OCI-LY3 (cell line): Measurements from ENCODE around the gene SPECC1L.

Experiments used
- H2AFZ ChIP-seq: fragments of 200-600, 300-600 bp; shearing (Covaris generic); 2 replicates; pipeline ENCODE4 v1.6.0; 2014; ENCODE audit warnings: antibody characterized with exemption, low read depth, low read length
- H3K27ac ChIP-seq: fragments of 200-600, 300-600 bp; sonication (generic); 2 replicates; pipeline ENCODE4 v1.5.1; 2014; ENCODE audit warnings: mild to moderate bottlenecking, low read length, moderate library complexity, mixed read lengths
- H3K27me3 ChIP-seq: fragments of 200-600, 300-600 bp; sonication (generic); 2 replicates; pipeline ENCODE4 v1.6.1; 2014; ENCODE audit warnings: low read depth, low read length, mixed read lengths
- H3K36me3 ChIP-seq: fragments of 200-600, 300-600 bp; sonication (generic); replicated peaks from 2 replicates; pipeline ENCODE3; 2014; ENCODE audit warnings: low read depth, low read length, mixed read lengths
- H3K4me1 ChIP-seq: fragments of 300-600, 200-600 bp; sonication (generic); 2 replicates; pipeline ENCODE4 v1.6.1; 2014; ENCODE audit warnings: low read length, mixed read lengths
- H3K4me2 ChIP-seq: fragments of 200-600, 300-600 bp; sonication (generic); 2 replicates; pipeline ENCODE4 v1.6.1; 2014; ENCODE audit warnings: low read length, mixed read lengths
- H3K4me3 ChIP-seq: fragments of 300-600, 200-600 bp; sonication (generic); 2 replicates; pipeline ENCODE4 v1.5.1; 2014; ENCODE audit warnings: antibody characterized with exemption, mild to moderate bottlenecking, low read length, moderate library complexity
- H3K79me2 ChIP-seq: fragments of 300-600, 200-600 bp; shearing (Covaris generic); 2 replicates; pipeline ENCODE4 v1.6.1; 2014; ENCODE audit warnings: mild to moderate bottlenecking, low read length, mixed read lengths
- H3K9ac ChIP-seq: fragments of 300-600, 200-600 bp; shearing (Covaris generic); 2 replicates; pipeline ENCODE4 v1.6.0; 2014; ENCODE audit warnings: mild to moderate bottlenecking, low read length, moderate library complexity
- H3K9me3 ChIP-seq: fragments of 200-600, 300-600 bp; shearing (Covaris generic); 2 replicates; pipeline ENCODE4 v1.6.1; 2014; ENCODE audit warnings: low read length, mixed read lengths; ENCODE audit not compliant: insufficient read depth
- H4K20me1 ChIP-seq: fragments of 200-600, 300-600 bp; sonication (generic); 2 replicates; pipeline ENCODE4 v1.6.1; 2016; ENCODE audit warnings: low read length, mixed read lengths; ENCODE audit not compliant: insufficient read depth
- EZH2phosphoT487 ChIP-seq: fragments of 200-600 bp; shearing (Covaris generic); IDR thresholded peaks from 2 replicates; pipeline ENCODE4 v1.6.1; 2018; ENCODE audit warnings: antibody characterized with exemption, mixed run types, low read depth
- TF ChIP-seq, protein P1 (sequence below): fragments of 200-600, 300-600 bp; sonication (generic); IDR thresholded peaks from 2 replicates; pipeline ENCODE4 v1.5.1; 2014; ENCODE audit warnings: antibody characterized with exemption, low read length, low read depth

Gene SPECC1L

DNA sequence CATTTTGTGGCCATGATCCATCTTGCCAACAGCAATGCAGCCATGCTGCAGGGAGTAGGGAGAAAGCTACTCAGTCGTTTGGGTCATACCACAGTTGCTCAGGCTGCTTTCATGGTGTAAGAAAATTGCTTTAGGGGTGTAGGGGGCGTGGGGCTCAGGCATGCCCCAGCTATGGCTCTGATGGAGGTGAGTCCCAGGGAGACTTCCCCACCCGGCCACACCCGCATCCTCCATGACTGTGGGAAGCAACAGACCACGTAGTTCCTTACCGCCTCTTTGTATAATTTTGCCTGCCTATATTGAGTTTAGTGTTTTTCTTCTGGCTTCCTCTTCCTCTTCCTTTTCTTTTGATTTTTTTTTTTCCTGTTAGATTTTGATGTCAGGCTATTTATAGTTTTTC, 58.8 kb downstream of the SPECC1L start:
- Histone ChIP-seq H3K36me3 (peaks cover 33% of the 10 kb centered on the region), H3K4me1 (peaks cover 18% of the 10 kb centered on the region), H3K9ac (no peak overlapping the region), H3K27ac (no peak overlapping the region), H3K4me3 (no peak overlapping the region), H2AFZ (no peak overlapping the region), H4K20me1 (no peaks in the 10 kb centered on the region), H3K9me3 (no peaks in the 10 kb centered on the region), H3K79me2 (0 out of 2 replicates have a peak, but pooled peaks cover 3% of the 10 kb centered on the region), H3K4me2 (no peak overlapping the region), H3K27me3 (no peaks in the 10 kb centered on the region)
- TF ChIP-seq, protein P1, sequence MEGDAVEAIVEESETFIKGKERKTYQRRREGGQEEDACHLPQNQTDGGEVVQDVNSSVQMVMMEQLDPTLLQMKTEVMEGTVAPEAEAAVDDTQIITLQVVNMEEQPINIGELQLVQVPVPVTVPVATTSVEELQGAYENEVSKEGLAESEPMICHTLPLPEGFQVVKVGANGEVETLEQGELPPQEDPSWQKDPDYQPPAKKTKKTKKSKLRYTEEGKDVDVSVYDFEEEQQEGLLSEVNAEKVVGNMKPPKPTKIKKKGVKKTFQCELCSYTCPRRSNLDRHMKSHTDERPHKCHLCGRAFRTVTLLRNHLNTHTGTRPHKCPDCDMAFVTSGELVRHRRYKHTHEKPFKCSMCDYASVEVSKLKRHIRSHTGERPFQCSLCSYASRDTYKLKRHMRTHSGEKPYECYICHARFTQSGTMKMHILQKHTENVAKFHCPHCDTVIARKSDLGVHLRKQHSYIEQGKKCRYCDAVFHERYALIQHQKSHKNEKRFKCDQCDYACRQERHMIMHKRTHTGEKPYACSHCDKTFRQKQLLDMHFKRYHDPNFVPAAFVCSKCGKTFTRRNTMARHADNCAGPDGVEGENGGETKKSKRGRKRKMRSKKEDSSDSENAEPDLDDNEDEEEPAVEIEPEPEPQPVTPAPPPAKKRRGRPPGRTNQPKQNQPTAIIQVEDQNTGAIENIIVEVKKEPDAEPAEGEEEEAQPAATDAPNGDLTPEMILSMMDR, result no peak
- no peak for TF ChIP-seq EZH2phosphoT487

DNA sequence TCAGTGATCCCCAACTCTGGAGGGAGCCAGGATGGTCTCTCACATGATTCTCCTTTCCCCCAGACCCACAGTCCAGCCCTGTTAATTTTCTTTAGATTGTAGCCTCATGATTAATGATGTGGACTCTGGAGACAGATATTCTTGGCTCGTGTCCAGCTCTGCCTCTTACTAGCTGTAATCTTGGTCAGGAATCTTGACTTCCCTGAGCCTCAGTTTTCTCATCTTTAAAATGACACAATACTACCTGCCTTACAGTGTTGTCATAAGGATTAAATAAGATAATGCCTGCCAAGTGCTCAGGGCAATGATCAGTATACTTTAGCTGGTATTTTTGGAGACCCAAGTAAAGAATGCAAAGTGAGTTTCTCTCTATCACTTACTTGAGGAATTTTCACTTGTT, 60.0 kb downstream of the SPECC1L start:
- Histone ChIP-seq H3K79me2 (0 out of 2 replicates have a peak, but pooled peaks cover 3% of the 10 kb centered on the region), H3K27ac (no peak overlapping the region), H3K9me3 (no peaks in the 10 kb centered on the region), H3K9ac (no peak overlapping the region), H3K4me3 (no peak overlapping the region), H3K27me3 (no peaks in the 10 kb centered on the region), H3K4me1 (peaks cover 15% of the 10 kb centered on the region), H3K4me2 (no peak overlapping the region), H3K36me3 (peaks cover 44% of the 10 kb centered on the region), H2AFZ (no peak overlapping the region), H4K20me1 (no peaks in the 10 kb centered on the region)
- no peak for TF ChIP-seq EZH2phosphoT487
- TF ChIP-seq, protein P1, result no peak

DNA sequence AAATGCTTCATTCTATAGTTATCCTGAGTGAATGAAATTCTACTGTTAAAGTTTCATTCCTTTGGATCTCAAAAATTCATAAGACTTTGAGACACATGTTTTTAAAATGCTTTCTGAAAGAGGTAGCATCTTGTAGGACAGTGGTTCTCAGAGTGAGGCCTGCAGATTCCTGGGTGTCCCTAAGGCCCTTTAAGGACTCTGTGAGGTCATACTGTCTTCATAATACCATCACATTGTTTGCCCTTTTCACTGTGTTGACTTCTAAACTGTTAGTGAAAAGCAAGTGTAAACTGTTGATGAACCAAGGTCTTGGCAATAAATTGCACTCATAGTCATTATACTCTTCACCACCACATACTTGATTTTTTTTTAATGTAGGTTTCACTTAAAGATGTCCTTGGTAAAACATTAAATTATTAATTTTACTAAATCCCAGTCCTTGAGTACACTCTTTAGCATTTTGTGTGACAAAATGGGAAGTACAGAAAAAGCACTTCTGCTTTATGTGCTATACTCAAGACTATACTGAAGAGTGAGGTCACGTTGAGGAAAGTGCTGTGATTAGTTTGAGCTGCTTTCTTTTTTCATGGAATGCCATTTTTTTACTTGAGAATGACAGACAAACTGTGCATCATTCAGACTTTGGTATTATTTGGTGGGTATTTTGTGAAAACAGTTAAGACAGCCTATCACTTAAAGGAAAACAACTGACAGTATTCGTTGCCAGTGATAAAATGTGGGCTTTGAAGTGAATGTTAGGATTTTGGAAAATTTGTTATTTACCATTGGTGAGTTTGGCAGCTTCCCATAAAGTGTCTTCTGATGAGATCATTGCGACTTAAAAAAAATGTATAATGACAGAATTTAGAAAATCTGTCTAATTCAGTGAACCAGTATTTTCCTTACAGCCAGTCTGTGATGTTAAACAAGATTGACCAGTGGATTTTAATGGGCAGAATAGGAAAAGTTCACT, 61.1 kb downstream of the SPECC1L start:
- Histone ChIP-seq H3K4me2 (peak overlapping the region; percentile 36), H3K27ac (peak overlapping the region; percentile 61), H3K4me1 (peaks cover 15% of the 10 kb centered on the region), H2AFZ (no peak overlapping the region), H3K79me2 (0 out of 2 replicates have a peak, but pooled peaks cover 3% of the 10 kb centered on the region), H4K20me1 (no peaks in the 10 kb centered on the region), H3K9ac (peak overlapping the region; percentile 7; the same call in 1 of the 2 replicates), H3K9me3 (no peaks in the 10 kb centered on the region), H3K36me3 (peaks cover 44% of the 10 kb centered on the region), H3K27me3 (no peaks in the 10 kb centered on the region), H3K4me3 (0 out of 2 replicates have a peak overlapping the region, but pooled peaks have one; percentile 4)
- TF ChIP-seq, protein P1, result no peak
- no peak for TF ChIP-seq EZH2phosphoT487

DNA sequence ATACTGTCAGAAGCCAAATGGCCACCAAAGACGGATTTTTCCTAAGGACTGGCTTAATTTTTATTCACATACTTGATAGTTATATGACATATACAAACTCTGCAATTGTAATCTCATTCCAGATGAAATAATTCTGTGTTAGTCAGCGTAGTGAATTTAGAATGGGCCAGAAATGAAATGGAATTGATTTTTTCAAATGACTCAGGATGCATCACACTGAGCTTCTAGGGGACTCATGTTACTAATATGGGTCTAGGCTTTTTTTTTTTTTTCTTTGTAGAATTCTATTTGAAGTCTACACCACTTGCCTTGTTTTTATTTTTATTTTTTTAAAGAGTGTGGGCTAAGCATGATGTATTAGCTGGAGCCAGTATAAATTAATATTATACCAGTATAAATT, 62.7 kb downstream of the SPECC1L start:
- no peak for TF ChIP-seq EZH2phosphoT487
- TF ChIP-seq, protein P1, result no peak
- Histone ChIP-seq H2AFZ (no peak overlapping the region), H3K4me3 (no peak overlapping the region), H3K4me1 (peaks cover 15% of the 10 kb centered on the region), H4K20me1 (no peaks in the 10 kb centered on the region), H3K4me2 (no peak overlapping the region), H3K9ac (no peak overlapping the region), H3K9me3 (no peaks in the 10 kb centered on the region), H3K79me2 (0 out of 2 replicates have a peak, but pooled peaks cover 3% of the 10 kb centered on the region), H3K27ac (no peak overlapping the region), H3K27me3 (no peaks in the 10 kb centered on the region), H3K36me3 (peaks cover 43% of the 10 kb centered on the region)
